ENCODE results near the gene KCNJ14. TPM values are rescaled to one million over a fixed set of nuclear protein-coding genes. Genes with fewer than 3 reads are reported as not detected.

The KCNJ14 gene
- total RNA-seq, 1 experiment from 2014 or later = 1.4 TPM

DNA sequence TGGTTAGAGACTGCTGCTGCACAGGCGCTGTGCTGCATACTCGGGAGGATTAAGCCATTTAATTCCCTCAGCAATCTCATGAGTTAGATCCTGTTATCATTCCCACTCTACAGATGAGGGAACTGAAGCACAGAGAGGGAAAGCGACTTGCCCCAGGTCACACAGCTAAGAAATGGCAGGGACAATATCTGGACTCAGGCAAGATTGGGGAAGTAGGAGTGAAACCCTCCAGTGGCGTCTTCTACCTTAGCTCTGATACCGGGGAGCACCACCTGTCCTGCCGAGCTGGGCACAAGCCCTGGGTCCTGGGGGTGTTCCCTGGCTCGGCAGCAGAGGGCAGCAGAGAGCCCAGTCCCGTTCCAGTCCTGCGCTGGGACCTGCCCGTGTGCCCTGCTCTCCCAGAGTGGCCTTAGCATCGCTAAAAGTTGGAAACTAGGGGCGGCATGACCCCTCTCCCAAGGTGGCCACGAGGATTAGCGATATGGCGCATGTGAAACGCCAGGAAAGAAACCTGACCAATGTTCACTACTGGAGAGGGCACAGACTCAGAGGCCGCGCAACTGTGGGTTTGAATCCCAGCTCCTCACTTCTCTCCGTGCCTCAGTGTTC, 34.3 kb downstream of the KCNJ14 start:
- intact Hi-C loops (cut with micrococcal nuclease) = no loop called here
- H3F3A ChIP-seq (ENCODE audit: low read length, unreplicated experiment) = no peaks in the 10 kb centered on the region
- no peak overlapping the region for H3K9ac ChIP-seq (ENCODE audit: low read length)
- no peak overlapping the region for H2AFZ ChIP-seq (ENCODE audit: low read length)
- ChIA-PET CTCF (interaction anchor here (1.6 kb wide), 1 partner anchor 95 kb away, joined by 8 read pairs; no protein-coding TSS in a partner anchor), POLR2A (ENCODE audit: unreplicated experiment) (interaction anchor here (0.6 kb wide), 2 partner anchors 18 to 111 kb away, joined by 3 to 10 read pairs; no protein-coding TSS in a partner anchor)
- H3K9me2 ChIP-seq (replicated peaks; ENCODE audit: low read length) = no peaks in the 10 kb centered on the region
- H3K79me2 ChIP-seq (ENCODE audit: low read length) = peaks cover 4% of the 10 kb centered on the region; the same call in 1 of the 2 replicates
- no peaks in the 10 kb centered on the region for H3K36me3 ChIP-seq (ENCODE audit: low read depth, low read length)
- peaks cover 31% of the 10 kb centered on the region for H3K4me1 ChIP-seq (ENCODE audit: insufficient read depth, low read length)
- peak; percentile 77 for DNase-seq
- no peaks in the 10 kb centered on the region for H3K27me3 ChIP-seq (ENCODE audit: low read length)
- H3K27ac ChIP-seq (ENCODE audit: low read length) = no peak overlapping the region
- no peak overlapping the region for H3K4me3 ChIP-seq (ENCODE audit: low read length)
- TF ChIP-seq CTCF (conservative IDR thresholded peaks at IDR 0.05; ENCODE audit: low read depth, low read length) = peak; percentile 74
- no peak for TF ChIP-seq EZH2 (IDR thresholded peaks at IDR 0.05; ENCODE audit: low read length, unreplicated experiment)
- no peak for TF ChIP-seq EZH2phosphoT487 (IDR thresholded peaks at IDR 0.05; ENCODE audit: borderline replicate concordance, low read length)
- H3K4me2 ChIP-seq (ENCODE audit: low read length) = no peak overlapping the region
- peak; percentile 13; the same call in 1 of the 2 replicates for ATAC-seq
- H3K9me3 ChIP-seq (ENCODE audit: low read length) = no peaks in the 10 kb centered on the region
- BruUV-seq (replicated peaks) = no TSS peak
- no peaks in the 10 kb centered on the region for H4K20me1 ChIP-seq (ENCODE audit: low read length)

DNA sequence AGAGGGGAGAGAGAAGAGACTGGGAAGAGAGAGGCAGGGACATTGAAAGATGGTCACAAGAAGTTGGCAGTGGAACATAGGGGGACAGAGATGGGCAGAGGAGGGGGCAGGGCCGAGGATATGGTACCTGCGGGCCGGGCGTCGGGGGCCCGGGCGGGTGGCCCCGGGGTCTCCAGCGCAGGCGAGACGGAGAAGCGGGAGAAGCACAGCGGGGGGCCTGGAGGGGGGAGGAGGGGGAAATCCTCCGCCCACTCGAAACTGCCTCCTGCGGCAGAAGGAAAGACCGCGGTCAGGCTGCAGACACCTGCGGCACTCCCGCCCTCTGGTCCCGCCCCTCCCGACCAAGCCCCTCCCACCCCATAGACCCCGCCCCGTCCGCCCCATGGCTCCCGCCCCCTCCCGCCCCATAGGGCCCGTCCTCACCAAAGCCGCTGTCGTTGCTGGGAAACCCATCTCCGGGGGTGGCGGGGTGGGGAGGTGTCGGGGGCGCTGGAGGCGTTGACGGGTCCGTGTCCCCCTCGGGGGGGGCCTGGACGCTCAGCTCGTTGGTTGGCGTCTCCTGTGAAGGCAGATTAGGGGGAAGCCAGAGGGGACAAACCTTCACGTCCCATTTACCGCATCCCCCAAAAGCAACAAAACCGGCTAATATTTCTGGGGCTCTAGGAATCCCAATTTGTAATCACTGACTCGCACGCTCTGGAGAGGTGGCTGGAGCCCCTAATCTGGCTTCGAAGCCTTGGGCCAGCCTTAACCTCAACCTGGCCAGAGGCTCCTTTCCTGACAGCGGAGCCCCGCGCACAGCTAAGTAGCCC, 35.8 kb downstream of the KCNJ14 start:
- ChIA-PET POLR2A (ENCODE audit: unreplicated experiment) (no interaction called here), CTCF (no interaction called here)
- no peak overlapping the region for H3K9ac ChIP-seq (ENCODE audit: low read length)
- no peak overlapping the region for H2AFZ ChIP-seq (ENCODE audit: low read length)
- H3K27me3 ChIP-seq (ENCODE audit: low read length) = no peaks in the 10 kb centered on the region
- no peak overlapping the region for H3K4me3 ChIP-seq (ENCODE audit: low read length)
- H3K4me2 ChIP-seq (ENCODE audit: low read length) = peak overlapping the region; percentile 19; the same call in 1 of the 2 replicates
- H3K36me3 ChIP-seq (ENCODE audit: low read depth, low read length) = no peaks in the 10 kb centered on the region
- no peak for ATAC-seq
- H3F3A ChIP-seq (ENCODE audit: low read length, unreplicated experiment) = no peaks in the 10 kb centered on the region
- intact Hi-C loops (cut with micrococcal nuclease) = no loop called here
- no peak for TF ChIP-seq CTCF (conservative IDR thresholded peaks at IDR 0.05; ENCODE audit: low read depth, low read length)
- no peak for TF ChIP-seq EZH2 (IDR thresholded peaks at IDR 0.05; ENCODE audit: low read length, unreplicated experiment)
- no peak for TF ChIP-seq EZH2phosphoT487 (IDR thresholded peaks at IDR 0.05; ENCODE audit: borderline replicate concordance, low read length)
- no peaks in the 10 kb centered on the region for H3K9me3 ChIP-seq (ENCODE audit: low read length)
- no TSS peak for BruUV-seq (replicated peaks)
- peaks cover 4% of the 10 kb centered on the region; the same call in 1 of the 2 replicates for H3K79me2 ChIP-seq (ENCODE audit: low read length)
- no peak overlapping the region for H3K27ac ChIP-seq (ENCODE audit: low read length)
- peak; percentile 29 for DNase-seq
- H3K4me1 ChIP-seq (ENCODE audit: insufficient read depth, low read length) = peaks cover 28% of the 10 kb centered on the region
- H3K9me2 ChIP-seq (replicated peaks; ENCODE audit: low read length) = no peaks in the 10 kb centered on the region
- H4K20me1 ChIP-seq (ENCODE audit: low read length) = no peaks in the 10 kb centered on the region

DNA sequence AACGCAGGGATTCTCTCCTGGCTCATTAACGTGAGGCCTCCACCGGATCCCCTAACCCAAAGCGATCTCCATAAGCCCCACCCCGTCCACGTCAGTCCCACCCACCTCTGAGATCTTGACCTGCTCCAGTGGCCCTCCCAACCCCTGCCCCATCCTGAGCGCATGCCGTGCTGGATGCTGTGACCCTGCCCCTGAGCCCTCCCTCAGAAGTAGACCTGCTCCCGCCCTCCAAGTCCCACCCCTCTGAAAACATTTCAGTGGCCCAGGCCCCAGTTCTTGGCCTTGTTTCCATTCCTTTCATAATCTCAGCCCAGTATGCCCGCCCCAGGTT, 36.4 kb downstream of the KCNJ14 start:
- Histone ChIP-seq H3K9me3 (ENCODE audit: low read length) (no peaks in the 10 kb centered on the region), H3K4me1 (ENCODE audit: insufficient read depth, low read length) (peaks cover 22% of the 10 kb centered on the region), H3K79me2 (ENCODE audit: low read length) (peaks cover 4% of the 10 kb centered on the region; the same call in 1 of the 2 replicates), H3K9me2 (replicated peaks; ENCODE audit: low read length) (no peaks in the 10 kb centered on the region), H3K9ac (ENCODE audit: low read length) (no peak overlapping the region), H3K27me3 (ENCODE audit: low read length) (no peaks in the 10 kb centered on the region), H4K20me1 (ENCODE audit: low read length) (no peaks in the 10 kb centered on the region), H3K4me2 (ENCODE audit: low read length) (no peak overlapping the region), H3K27ac (ENCODE audit: low read length) (no peak overlapping the region), H3K36me3 (ENCODE audit: low read depth, low read length) (no peaks in the 10 kb centered on the region), H2AFZ (ENCODE audit: low read length) (no peak overlapping the region), H3F3A (ENCODE audit: low read length, unreplicated experiment) (no peaks in the 10 kb centered on the region), H3K4me3 (ENCODE audit: low read length) (no peak overlapping the region)
- intact Hi-C loops (cut with micrococcal nuclease) = no loop called here
- no TSS peak for BruUV-seq (replicated peaks)
- ATAC-seq = no peak
- DNase-seq = no peak
- ChIA-PET CTCF (no interaction called here), POLR2A (ENCODE audit: unreplicated experiment) (no interaction called here)
- TF ChIP-seq EZH2phosphoT487 (IDR thresholded peaks at IDR 0.05; ENCODE audit: borderline replicate concordance, low read length) (no peak), CTCF (conservative IDR thresholded peaks at IDR 0.05; ENCODE audit: low read depth, low read length) (no peak), EZH2 (IDR thresholded peaks at IDR 0.05; ENCODE audit: low read length, unreplicated experiment) (no peak)

Data from PC-3 (cell line).